Adipocyte (in vitro differentiated cells): ENCODE data around the gene COLEC11.

Source experiments
- DNase-seq: peaks from one replicate; pipeline ENCODE4 v3.0.0-alpha.2; 2015; ENCODE audit warnings: low read depth
- H3K27me3 ChIP-seq: replicated peaks from 2 replicates; pipeline ENCODE4 v1.7.0; 2013; ENCODE audit warnings: mild to moderate bottlenecking, low read length, moderate library complexity; ENCODE audit not compliant: control insufficient read depth, insufficient read depth
- H3K36me3 ChIP-seq: 2 replicates; pipeline ENCODE4 v1.7.0; 2013; ENCODE audit warnings: low read length, mild to moderate bottlenecking, moderate library complexity; ENCODE audit not compliant: control insufficient read depth, insufficient read depth, severe bottlenecking
- H3K4me1 ChIP-seq: 2 replicates; pipeline ENCODE4 v1.7.0; 2013; ENCODE audit warnings: mild to moderate bottlenecking, low read length, moderate library complexity; ENCODE audit not compliant: control insufficient read depth, insufficient read depth
- H3K4me3 ChIP-seq: 2 replicates; pipeline ENCODE4 v1.7.0; 2013; ENCODE audit warnings: mild to moderate bottlenecking, low read length, moderate library complexity
- H3K9ac ChIP-seq: 2 replicates; pipeline ENCODE4 v1.7.0; 2013; ENCODE audit warnings: mild to moderate bottlenecking, low read length, moderate library complexity
- H3K9me3 ChIP-seq: 2 replicates; pipeline ENCODE4 v1.7.0; 2013; ENCODE audit warnings: mild to moderate bottlenecking, low read length, moderate library complexity; ENCODE audit not compliant: control insufficient read depth

COLEC11 gene

DNA sequence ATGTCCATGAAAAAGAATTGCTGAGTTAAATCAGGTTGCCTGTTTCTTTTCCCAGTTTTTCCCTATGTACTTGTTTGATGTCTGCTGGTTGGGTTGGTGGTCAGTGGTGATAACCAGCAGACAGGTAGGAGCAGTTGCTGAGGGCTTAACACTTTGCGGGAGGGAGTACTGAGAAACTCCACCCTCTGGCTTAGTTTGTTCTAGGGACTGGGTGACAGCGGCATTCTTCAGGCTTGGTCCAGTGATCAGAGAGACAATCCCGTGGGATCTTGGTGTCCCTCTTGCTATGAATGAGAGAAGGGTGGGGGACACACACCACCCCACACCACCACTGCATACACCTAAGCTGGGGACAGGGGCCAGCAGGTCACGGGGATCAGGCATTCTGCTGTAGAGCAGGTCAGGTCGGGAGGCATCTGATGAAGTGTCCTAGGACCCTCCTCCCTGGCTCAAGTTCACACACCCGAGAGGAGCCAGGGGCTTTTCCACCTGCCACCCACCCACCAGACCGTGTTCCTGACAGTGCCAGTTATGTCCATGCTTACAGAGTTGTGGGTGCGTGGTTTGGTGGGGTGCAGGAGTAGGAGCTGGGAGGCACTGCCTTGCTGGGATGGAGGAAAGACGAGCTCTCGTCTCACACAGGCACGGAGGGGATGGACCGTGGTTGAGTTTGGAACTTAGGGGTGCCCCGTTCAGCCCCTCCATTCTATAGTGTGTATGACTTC is 41.8 kb downstream of the COLEC11 start:
- Histone ChIP-seq H3K9ac (no peak overlapping the region), H3K36me3 (no peaks in the 10 kb centered on the region), H3K4me1 (no peaks in the 10 kb centered on the region), H3K4me3 (no peak overlapping the region), H3K9me3 (no peaks in the 10 kb centered on the region), H3K27me3 (peaks cover 38% of the 10 kb centered on the region)
- DNase-seq = no peak

DNA sequence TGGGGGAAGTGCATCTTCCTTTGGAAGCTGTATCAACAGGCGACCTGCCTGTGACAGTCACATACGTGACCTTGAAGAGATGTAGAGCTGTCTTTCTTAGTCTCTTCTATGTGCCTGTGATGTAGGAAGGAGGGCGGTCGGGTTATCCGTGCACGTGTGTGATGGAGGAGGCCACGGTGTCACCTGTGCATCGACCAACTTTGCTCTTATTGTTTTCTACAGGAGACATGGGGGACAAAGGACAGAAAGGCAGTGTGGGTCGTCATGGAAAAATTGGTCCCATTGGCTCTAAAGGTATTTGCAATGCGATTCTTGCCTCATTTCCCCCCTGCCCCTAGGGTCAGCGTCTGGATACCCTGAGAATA is 42.4 kb downstream of the COLEC11 start:
- DNase-seq = no peak
- Histone ChIP-seq H3K4me3 (no peak overlapping the region), H3K36me3 (no peaks in the 10 kb centered on the region), H3K4me1 (no peaks in the 10 kb centered on the region), H3K27me3 (peaks cover 38% of the 10 kb centered on the region), H3K9me3 (no peaks in the 10 kb centered on the region), H3K9ac (no peak overlapping the region)

DNA sequence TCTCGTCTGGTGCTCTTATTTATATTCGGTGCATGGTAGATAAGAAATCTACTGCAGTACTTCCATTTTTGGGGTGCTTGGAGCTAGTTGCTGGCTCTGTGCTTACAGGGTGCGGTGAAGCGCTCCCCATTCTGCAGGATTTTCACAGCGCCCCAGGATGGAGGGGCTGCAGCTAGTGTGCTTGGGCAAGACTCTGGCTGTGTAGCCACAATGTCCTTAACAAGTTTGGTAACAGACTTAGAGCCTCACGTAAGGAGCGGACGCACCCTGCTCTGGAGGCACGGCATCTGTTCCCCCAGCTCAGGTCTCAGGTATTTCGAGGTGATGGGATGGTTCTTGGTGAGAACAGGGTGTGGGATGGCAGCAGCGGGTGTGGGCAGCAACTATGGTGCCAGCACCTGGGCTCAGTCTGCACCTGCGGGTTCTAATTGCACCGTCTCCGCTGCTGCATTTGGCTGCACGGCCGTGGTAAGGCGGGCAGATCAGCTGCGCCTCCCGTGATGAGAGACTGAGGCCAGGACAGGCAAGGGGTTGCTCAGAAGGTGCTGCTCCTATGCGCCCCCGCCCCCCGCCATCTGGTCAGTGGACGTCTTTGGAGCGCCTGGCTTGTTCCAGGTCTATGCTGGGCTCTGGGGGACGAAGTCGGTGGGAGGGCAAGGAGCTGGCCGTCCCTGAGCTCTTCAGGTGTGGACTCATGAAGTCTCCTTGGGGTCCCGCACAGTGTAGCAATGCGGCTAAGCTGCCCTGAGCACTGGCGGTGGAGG is 43.0 kb downstream of the COLEC11 start:
- H3K9me3 ChIP-seq = no peaks in the 10 kb centered on the region
- H3K4me1 ChIP-seq = no peaks in the 10 kb centered on the region
- no peak for DNase-seq
- H3K36me3 ChIP-seq = no peaks in the 10 kb centered on the region
- H3K27me3 ChIP-seq = peaks cover 38% of the 10 kb centered on the region
- H3K4me3 ChIP-seq = no peak overlapping the region
- H3K9ac ChIP-seq = no peak overlapping the region

DNA sequence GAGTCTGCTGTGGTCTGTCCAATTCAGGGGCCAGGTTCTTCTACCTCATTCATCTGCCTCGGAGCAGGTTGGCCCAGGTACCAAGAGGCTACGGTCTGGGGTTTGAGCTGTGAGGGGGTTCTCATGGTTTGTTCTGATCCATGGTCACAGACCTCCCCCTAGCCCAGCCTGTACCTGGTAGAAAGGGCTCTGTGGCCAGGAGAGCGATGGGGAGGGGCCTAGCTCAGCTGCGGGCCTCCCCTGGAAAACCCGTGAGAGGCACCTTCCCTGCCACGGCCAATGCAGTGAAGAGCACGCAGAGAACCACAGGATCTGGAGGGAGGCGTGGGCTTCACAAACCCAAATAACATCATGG is 43.5 kb downstream of the COLEC11 start:
- no peak overlapping the region for H3K4me3 ChIP-seq
- no peaks in the 10 kb centered on the region for H3K36me3 ChIP-seq
- no peaks in the 10 kb centered on the region for H3K9me3 ChIP-seq
- no peak for DNase-seq
- H3K9ac ChIP-seq = no peak overlapping the region
- H3K4me1 ChIP-seq = no peaks in the 10 kb centered on the region
- H3K27me3 ChIP-seq = peaks cover 35% of the 10 kb centered on the region

DNA sequence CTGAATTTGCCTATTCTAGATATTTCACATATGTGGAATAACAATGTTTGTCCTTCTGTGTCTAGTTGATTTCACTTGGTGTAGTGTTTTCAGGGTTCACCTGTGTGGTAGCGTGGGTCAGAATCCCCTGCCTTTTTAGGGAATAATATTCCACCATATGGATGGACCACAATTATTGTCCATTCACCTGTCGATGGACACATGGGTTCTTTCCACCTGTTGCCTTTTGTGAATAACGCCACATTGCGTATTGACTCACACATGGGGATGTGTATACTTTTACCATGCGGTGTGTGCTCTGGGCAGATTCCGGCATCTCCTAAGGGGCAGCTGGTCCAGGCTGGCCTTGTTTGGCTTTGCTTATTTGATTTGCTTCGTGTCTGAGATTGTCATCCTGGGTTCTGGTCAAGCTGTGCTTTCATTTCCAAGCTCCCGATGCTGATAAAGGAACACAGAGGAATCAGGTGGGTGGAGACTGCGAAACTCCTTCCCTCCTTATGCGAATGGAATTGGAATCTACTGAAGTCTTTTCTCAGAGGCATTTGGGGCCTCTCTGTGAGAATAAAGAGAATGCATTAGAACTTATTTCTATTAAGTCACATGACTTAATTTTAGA is 44.2 kb downstream of the COLEC11 start:
- Histone ChIP-seq H3K4me1 (no peaks in the 10 kb centered on the region), H3K27me3 (peaks cover 29% of the 10 kb centered on the region), H3K4me3 (no peak overlapping the region), H3K36me3 (no peaks in the 10 kb centered on the region), H3K9me3 (no peaks in the 10 kb centered on the region), H3K9ac (no peak overlapping the region)
- DNase-seq = no peak

DNA sequence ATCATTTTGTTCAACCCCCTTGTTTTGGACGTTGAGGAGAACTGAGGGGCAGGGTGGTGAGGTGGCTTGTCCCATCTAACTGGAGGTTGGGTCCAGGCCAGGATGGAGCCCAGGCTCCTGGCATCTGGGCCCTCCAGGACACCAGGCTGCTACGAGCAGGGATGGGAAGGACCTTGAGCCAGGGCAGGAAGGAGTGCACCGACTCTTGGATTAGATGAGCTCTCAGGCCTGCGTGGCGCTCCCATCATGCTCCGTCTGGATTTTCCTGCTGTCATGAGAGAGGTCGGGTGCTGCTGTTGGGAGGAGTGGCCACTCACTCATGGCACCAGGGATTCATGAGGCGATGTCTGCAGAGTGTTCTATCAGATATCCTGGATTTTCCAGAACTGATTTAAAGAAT is 44.7 kb downstream of the COLEC11 start:
- Histone ChIP-seq H3K27me3 (peaks cover 32% of the 10 kb centered on the region), H3K4me1 (no peaks in the 10 kb centered on the region), H3K9ac (no peak overlapping the region), H3K4me3 (no peak overlapping the region), H3K9me3 (no peaks in the 10 kb centered on the region), H3K36me3 (no peaks in the 10 kb centered on the region)
- no peak for DNase-seq

DNA sequence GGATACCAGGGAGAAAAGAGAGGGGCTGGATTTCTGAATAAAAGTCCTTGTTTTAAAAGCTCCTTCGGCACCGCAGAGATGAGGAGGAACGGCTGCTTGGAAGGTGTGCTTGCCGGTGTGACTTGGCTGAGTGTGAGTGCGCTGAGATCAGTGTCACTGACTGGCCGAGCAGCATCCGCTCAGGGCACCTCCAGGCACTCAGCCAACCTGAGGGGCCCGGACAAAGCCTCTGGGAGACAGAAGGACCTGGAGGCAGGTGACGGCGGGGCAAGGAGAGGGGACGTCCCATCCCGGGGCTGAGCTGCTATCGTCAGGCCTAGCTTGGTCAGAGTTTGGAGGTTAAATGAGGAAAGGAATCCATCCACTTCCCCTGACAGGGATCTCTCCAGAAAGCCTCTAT is 46.3 kb downstream of the COLEC11 start:
- Histone ChIP-seq H3K27me3 (peaks cover 27% of the 10 kb centered on the region), H3K4me1 (no peaks in the 10 kb centered on the region), H3K9me3 (no peaks in the 10 kb centered on the region), H3K9ac (no peak overlapping the region), H3K4me3 (no peak overlapping the region), H3K36me3 (no peaks in the 10 kb centered on the region)
- DNase-seq = no peak

DNA sequence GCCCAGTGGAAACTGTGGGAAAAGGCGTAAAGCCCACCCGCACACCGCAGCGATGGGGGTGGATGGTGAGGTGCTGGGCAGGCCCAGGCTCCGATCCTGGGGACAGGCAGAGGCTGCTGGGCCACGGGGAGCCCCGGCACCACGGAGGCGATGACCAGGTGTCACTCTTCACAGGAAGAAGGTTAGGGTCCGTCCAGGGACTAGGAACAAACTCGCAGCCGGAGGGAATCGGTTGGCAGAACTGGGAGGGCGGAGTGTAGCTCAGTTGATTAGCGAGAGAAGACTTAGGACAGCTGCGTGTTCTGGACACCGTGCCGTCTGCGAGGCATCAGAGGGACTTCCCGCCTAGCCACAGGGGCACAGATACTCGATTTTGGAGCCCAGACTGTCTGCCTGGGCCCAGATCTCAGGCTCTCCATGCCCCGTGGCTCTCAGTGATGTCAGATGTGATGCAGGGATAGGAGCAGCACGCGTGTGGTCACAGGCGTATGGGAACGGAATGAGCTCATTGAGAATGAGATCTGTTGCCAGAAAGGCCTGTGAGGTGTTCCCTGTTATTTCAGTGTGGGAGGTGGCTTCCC is 47.0 kb downstream of the COLEC11 start:
- H3K9ac ChIP-seq = no peak overlapping the region
- H3K36me3 ChIP-seq = no peaks in the 10 kb centered on the region
- H3K4me3 ChIP-seq = no peak overlapping the region
- DNase-seq = no peak
- H3K4me1 ChIP-seq = no peaks in the 10 kb centered on the region
- H3K9me3 ChIP-seq = no peaks in the 10 kb centered on the region
- H3K27me3 ChIP-seq = peaks cover 26% of the 10 kb centered on the region

DNA sequence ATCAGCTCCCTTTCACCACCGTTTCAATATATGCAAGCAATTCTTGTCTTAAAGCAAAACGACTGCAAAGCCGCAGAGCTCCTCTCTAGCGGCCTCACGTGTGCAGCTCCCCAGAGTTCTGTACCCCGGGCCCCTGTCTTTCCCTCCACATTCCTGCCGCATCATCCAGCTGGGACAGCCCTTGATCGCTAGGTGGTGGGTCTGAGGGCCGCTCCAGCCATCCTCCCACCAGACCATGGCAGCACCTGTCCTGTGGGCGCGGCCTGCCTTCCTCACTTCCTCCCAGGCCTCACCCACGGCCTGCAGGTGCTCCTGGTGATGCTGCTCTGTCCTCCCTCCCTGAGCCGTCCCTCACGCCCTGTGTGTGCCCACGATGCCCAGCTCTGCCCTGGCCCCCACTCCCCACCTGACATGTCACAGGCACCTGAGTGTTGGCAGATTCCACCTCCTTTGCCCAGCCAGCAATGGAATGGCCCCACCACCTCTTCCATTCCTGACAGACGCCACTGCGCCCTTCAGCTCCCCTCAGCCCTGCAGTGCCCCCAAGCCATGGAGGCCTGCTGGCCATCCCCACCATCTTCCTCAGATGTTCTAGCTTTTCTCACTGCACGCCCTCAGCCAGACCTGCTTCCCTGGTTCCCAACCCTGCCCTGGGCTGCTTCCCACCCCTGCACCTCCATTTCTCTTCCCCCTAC is 47.8 kb downstream of the COLEC11 start:
- Histone ChIP-seq H3K27me3 (peaks cover 19% of the 10 kb centered on the region), H3K9me3 (no peaks in the 10 kb centered on the region), H3K36me3 (no peaks in the 10 kb centered on the region), H3K4me3 (no peak overlapping the region), H3K4me1 (no peaks in the 10 kb centered on the region), H3K9ac (no peak overlapping the region)
- DNase-seq = no peak

DNA sequence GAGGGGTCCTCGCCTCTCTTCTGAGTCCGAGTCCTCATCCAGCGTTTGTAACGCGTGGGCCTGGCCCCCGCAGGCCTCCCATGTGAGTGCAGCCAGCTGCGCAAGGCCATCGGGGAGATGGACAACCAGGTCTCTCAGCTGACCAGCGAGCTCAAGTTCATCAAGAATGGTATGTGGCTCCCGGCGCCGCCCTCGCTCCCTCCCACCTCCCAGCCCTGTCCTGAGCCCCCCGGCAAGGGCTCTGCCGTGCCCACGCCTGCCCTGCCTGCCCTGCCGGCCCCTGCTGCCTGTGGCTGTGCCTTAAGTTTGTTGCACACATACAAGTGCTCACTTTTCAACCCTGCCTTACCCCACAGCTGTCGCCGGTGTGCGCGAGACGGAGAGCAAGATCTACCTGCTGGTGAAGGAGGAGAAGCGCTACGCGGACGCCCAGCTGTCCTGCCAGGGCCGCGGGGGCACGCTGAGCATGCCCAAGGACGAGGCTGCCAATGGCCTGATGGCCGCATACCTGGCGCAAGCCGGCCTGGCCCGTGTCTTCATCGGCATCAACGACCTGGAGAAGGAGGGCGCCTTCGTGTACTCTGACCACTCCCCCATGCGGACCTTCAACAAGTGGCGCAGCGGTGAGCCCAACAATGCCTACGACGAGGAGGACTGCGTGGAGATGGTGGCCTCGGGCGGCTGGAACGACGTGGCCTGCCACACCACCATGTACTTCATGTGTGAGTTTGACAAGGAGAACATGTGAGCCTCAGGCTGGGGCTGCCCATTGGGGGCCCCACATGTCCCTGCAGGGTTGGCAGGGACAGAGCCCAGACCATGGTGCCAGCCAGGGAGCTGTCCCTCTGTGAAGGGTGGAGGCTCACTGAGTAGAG is 48.7 kb downstream of the COLEC11 start:
- DNase-seq = no peak
- Histone ChIP-seq H3K4me1 (no peaks in the 10 kb centered on the region), H3K4me3 (no peak overlapping the region)

More for the DNA sequence above, 48.7 kb downstream of the COLEC11 start:
- Histone ChIP-seq H3K36me3 (no peaks in the 10 kb centered on the region), H3K9ac (no peak overlapping the region), H3K9me3 (no peaks in the 10 kb centered on the region), H3K27me3 (peaks cover 17% of the 10 kb centered on the region)
